Endodermal cell (in vitro differentiated cells): Measurements from ENCODE around the gene GABRB3. TPM values are rescaled to one million over a fixed set of nuclear protein-coding genes. Genes with fewer than 3 reads are reported as not detected.

Experiments used
- DNase-seq: peaks from one replicate; pipeline ENCODE4 v3.0.0-alpha.2; 2017
- H3K27ac ChIP-seq: 2 replicates; pipeline ENCODE4 v1.5.1; 2013; ENCODE audit warnings: mild to moderate bottlenecking, low read depth, low read length, moderate library complexity
- H3K27me3 ChIP-seq: 2 replicates; pipeline ENCODE4 v1.6.1; 2013; ENCODE audit warnings: mild to moderate bottlenecking, low read length, moderate library complexity; ENCODE audit not compliant: insufficient read depth, control insufficient read depth, poor library complexity, severe bottlenecking
- H3K36me3 ChIP-seq: 2 replicates; pipeline ENCODE4 v1.7.0; 2013; ENCODE audit warnings: mild to moderate bottlenecking, low read length, moderate library complexity; ENCODE audit not compliant: control insufficient read depth, insufficient read depth
- H3K4me1 ChIP-seq: one replicate; pipeline ENCODE4 v1.7.0; 2013; ENCODE audit warnings: low read length; ENCODE audit not compliant: control insufficient read depth, insufficient read depth
- H3K4me3 ChIP-seq: 2 replicates; pipeline ENCODE4 v1.5.1; 2013; ENCODE audit warnings: mild to moderate bottlenecking, low read length, moderate library complexity
- H3K9ac ChIP-seq: 2 replicates; pipeline ENCODE4 v1.6.1; 2013; ENCODE audit warnings: mild to moderate bottlenecking, low read length, moderate library complexity; ENCODE audit not compliant: poor library complexity, severe bottlenecking; ENCODE audit errors: extremely low read depth
- H3K9me3 ChIP-seq: 2 replicates; pipeline ENCODE4 v1.6.1; 2013; ENCODE audit warnings: mild to moderate bottlenecking, low read length, moderate library complexity; ENCODE audit not compliant: control insufficient read depth
- H3K27ac Mint-ChIP-seq: 2 replicates; pipeline ENCODE4 v1.8.0; 2020; ENCODE audit warnings: mixed read lengths
- H3K27me3 Mint-ChIP-seq: 2 replicates; pipeline ENCODE4 v1.8.0; 2021; ENCODE audit warnings: mild to moderate bottlenecking, mixed read lengths; ENCODE audit not compliant: insufficient read depth
- H3K36me3 Mint-ChIP-seq: 2 replicates; pipeline ENCODE4 v1.8.0; 2020; ENCODE audit warnings: low read depth, mixed read lengths
- H3K4me1 Mint-ChIP-seq: 2 replicates; pipeline ENCODE4 v1.8.0; 2020; ENCODE audit warnings: mixed read lengths
- H3K4me3 Mint-ChIP-seq: 2 replicates; pipeline ENCODE4 v1.8.0; 2020; ENCODE audit warnings: mild to moderate bottlenecking, moderate library complexity, mixed read lengths
- H3K9me3 Mint-ChIP-seq: 2 replicates; pipeline ENCODE4 v1.8.0; 2020; ENCODE audit warnings: mild to moderate bottlenecking, mixed read lengths
- CTCF ChIP-seq: fragments of 200-600 bp; sonication (generic); conservative IDR thresholded peaks from 2 replicates; pipeline ENCODE4 v1.5.0; 2021; ENCODE audit warnings: antibody characterized with exemption, mild to moderate bottlenecking
- WGBS, 2 experiments: methylation state at CpG; one replicate each; pipeline versions ENCODE4 v1.1.5 to v1.1.7; 2013; ENCODE audit warnings: missing lambda C conversion rate in 2 of 2, mixed read lengths in 1 of 2; ENCODE audit not compliant: insufficient coverage in 1 of 2, insufficient read length in 1 of 2; 5-methylcytosine and 5-hydroxymethylcytosine counted together
- total RNA-seq, 2 donors: library from RNA; stranded (reverse); fragmentation: NEBNext Ultra II Directional in 1 of 2; extraction: Animal tissue kit (Norgen Biotek cat#: 25700) in 1 of 2; gene quantifications; 2 replicates in 1 of 2; 3 replicates in 1 of 2; pipeline ENCODE4 v1.2.1, GENCODE V29; 2021

The GABRB3 gene
- total RNA-seq, 2 donors from 2014 or later = 81.8 to 122 TPM

- peaks cover 15% of the 10 kb centered on the region for H3K4me1 ChIP-seq
- Mint-ChIP-seq H3K4me3 (no peak overlapping the region), H3K9me3 (peaks cover 32% of the 10 kb centered on the region), H3K4me1 (peaks cover 38% of the 10 kb centered on the region), H3K36me3 (peaks cover 33% of the 10 kb centered on the region), H3K27ac (peak overlapping the region; percentile 80), H3K27me3 (no peaks in the 10 kb centered on the region)
- no peak overlapping the region for H3K4me3 ChIP-seq
- 75 to 82% methylated on average over 9 to 11 of the region's 11 CpGs for WGBS, 2 experiments
- H3K27me3 ChIP-seq = no peaks in the 10 kb centered on the region
- peak; percentile 67 for DNase-seq
- H3K9me3 ChIP-seq = peaks cover 35% of the 10 kb centered on the region
- TF ChIP-seq CTCF = peak; percentile 18
- no peak overlapping the region for H3K27ac ChIP-seq
- H3K36me3 ChIP-seq = peaks cover 31% of the 10 kb centered on the region
- H3K9ac ChIP-seq = no peak overlapping the region
Observed at GRCh38 chr15:26736502-26737248, 36.2 kb downstream of the GABRB3 start.

- H3K9ac ChIP-seq = no peak overlapping the region
- no peak overlapping the region for H3K4me3 ChIP-seq
- Mint-ChIP-seq H3K4me1 (peaks cover 29% of the 10 kb centered on the region), H3K4me3 (no peak overlapping the region), H3K9me3 (peaks cover 32% of the 10 kb centered on the region), H3K27me3 (no peaks in the 10 kb centered on the region), H3K36me3 (peaks cover 33% of the 10 kb centered on the region), H3K27ac (no peak overlapping the region)
- H3K27ac ChIP-seq = no peak overlapping the region
- no peaks in the 10 kb centered on the region for H3K4me1 ChIP-seq
- no peaks in the 10 kb centered on the region for H3K27me3 ChIP-seq
- WGBS, 2 experiments = 92 to 95% methylated on average over 4 of the region's 5 CpGs
- H3K36me3 ChIP-seq = peaks cover 36% of the 10 kb centered on the region
- no peak for TF ChIP-seq CTCF
- no peak for DNase-seq
- peaks cover 35% of the 10 kb centered on the region for H3K9me3 ChIP-seq
Observed at GRCh38 chr15:26731965-26732364, 40.9 kb downstream of the GABRB3 start.

- H3K27ac Mint-ChIP-seq = peak overlapping the region; percentile 55
- peaks cover 27% of the 10 kb centered on the region for H3K4me1 Mint-ChIP-seq
Observed at GRCh38 chr15:26729581-26729980, 43.3 kb downstream of the GABRB3 start.

More at GRCh38 chr15:26729581-26729980, 43.3 kb downstream of the GABRB3 start:
- no peak for DNase-seq
- Histone ChIP-seq H3K9ac (no peak overlapping the region), H3K4me3 (no peak overlapping the region), H3K27ac (no peak overlapping the region), H3K36me3 (peaks cover 38% of the 10 kb centered on the region), H3K4me1 (no peaks in the 10 kb centered on the region), H3K27me3 (no peaks in the 10 kb centered on the region), H3K9me3 (peaks cover 22% of the 10 kb centered on the region)
- TF ChIP-seq CTCF = no peak
- H3K9me3 Mint-ChIP-seq = peaks cover 23% of the 10 kb centered on the region
- H3K27me3 Mint-ChIP-seq = no peaks in the 10 kb centered on the region
- H3K36me3 Mint-ChIP-seq = peaks cover 23% of the 10 kb centered on the region
- no peak overlapping the region for H3K4me3 Mint-ChIP-seq
